Fibroblast of skin of left quadriceps (primary cell): ENCODE measurements around the gene ACSS1.

ENCODE experiments used
- DNase-seq, 2 experiments: peaks; one replicate each; pipeline ENCODE4 v3.0.0-alpha.2; 2013; ENCODE audit warnings: low read depth in 2 of 2

The ACSS1 gene

DNA sequence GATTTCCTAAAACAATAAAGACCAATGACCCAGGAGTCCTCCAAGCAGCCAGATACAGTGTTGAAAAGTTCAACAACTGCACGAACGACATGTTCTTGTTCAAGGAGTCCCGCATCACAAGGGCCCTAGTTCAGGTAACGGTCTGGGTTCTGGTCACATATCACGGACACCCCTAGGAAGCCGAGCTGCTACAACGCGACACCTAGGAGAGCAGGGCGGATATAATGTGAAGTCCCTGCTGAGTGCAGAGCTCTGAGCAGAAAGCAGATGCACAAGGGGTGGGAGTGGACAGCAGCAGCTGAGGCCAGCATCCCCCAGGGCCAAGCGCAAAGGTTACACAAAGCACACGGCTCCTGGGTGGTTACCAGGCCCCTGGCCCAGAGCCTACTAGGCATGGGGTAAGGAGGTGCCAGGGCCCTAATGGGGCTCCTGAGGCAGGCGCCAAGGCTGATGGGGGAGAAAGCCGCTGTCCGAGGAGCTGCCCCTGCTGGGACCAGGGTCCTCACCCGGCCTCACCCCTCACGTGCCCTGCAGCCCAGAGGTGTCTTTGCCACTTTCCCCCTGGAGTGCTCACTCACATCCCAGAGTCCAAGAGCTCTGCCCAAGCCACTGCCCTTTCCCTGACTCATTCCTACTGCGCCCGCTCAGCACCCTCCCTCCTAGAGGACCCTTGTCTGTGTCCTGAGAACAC lies 100.5 kb downstream of the ACSS1 start:
- no peak for DNase-seq
